ENCODE measurements around the gene TAF4B. TPM values are rescaled to one million over a fixed set of nuclear protein-coding genes. Genes with fewer than 3 reads are reported as not detected.

Gene TAF4B
- total RNA-seq, 4 donors from 2014 or later, result 9.9 to 14.5 (median 11.3) TPM

GRCh38 chr18:26196605-26197004 is 29.6 kb upstream of the TAF4B start:
- TF ChIP-seq, protein P1, sequence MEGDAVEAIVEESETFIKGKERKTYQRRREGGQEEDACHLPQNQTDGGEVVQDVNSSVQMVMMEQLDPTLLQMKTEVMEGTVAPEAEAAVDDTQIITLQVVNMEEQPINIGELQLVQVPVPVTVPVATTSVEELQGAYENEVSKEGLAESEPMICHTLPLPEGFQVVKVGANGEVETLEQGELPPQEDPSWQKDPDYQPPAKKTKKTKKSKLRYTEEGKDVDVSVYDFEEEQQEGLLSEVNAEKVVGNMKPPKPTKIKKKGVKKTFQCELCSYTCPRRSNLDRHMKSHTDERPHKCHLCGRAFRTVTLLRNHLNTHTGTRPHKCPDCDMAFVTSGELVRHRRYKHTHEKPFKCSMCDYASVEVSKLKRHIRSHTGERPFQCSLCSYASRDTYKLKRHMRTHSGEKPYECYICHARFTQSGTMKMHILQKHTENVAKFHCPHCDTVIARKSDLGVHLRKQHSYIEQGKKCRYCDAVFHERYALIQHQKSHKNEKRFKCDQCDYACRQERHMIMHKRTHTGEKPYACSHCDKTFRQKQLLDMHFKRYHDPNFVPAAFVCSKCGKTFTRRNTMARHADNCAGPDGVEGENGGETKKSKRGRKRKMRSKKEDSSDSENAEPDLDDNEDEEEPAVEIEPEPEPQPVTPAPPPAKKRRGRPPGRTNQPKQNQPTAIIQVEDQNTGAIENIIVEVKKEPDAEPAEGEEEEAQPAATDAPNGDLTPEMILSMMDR (IDR thresholded peaks at IDR 0.05; ENCODE audit: low read depth), result no peak

DNA sequence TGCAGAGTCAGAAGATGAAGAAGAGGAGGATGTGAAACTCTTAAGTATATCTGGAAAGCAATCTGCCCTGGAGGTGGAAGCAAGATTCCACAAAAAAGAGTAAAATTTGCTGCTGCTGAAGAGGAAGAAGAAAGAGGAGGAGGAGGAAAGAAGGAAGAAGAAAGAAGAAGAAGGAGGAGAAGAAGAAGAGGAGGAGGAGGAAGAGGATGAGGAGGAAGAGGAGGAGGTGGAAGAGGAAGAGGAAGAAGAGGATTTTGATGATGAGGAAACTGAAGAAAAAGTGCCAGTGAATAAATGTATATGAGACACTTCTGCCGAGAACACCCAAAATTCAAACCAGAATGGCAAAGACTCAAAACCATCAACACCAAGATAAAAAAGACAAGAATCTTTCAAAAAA is 20.9 kb upstream of the TAF4B start:
- TF ChIP-seq, protein P1 (IDR thresholded peaks at IDR 0.05; ENCODE audit: low read depth), result no peak

GRCh38 chr18:26206488-26206887 is 19.8 kb upstream of the TAF4B start:
- TF ChIP-seq, protein P1 (IDR thresholded peaks at IDR 0.05; ENCODE audit: low read depth), result no peak

DNA sequence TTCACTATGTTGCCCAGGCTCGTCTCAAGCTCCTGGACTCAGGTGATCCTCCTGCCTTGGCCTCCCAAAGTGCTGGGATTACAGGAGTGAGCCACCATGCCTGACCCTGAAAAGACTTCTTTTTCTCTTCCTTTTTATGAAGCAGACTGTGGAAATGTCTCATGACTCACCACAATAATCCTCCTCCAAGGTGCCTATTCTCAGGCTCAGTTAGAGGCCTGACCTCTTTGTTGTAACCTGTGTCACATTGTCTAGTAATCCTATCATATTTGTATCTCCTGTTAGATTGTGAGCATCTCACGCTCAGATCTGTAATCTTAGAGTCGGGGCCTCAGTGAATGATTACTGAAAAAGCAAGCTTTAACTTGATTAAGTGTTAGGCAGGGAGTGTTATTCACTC is 18.3 kb upstream of the TAF4B start:
- TF ChIP-seq, protein P1 (IDR thresholded peaks at IDR 0.05; ENCODE audit: low read depth), result no peak

DNA sequence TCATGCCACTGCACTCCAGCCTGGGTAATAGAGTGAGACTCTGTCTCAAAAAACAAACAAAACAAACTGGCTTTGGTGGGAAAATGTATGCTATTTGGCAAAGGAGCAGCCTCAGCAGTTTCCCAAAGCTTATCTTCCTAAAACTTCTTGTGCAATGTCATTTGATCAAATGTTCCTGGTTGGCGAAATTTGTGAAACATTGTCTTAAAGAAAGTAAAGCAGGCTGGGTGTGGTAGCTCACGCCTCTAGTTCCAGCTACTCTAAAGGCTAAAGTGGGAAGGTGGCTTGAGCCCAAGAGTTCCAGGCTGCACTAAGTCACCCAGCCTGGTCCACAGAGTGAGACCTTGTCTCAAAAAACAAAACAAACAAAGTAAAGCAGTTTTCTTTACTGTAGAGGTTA is 17.3 kb upstream of the TAF4B start:
- TF ChIP-seq, protein P1 (IDR thresholded peaks at IDR 0.05; ENCODE audit: low read depth), result no peak

GRCh38 chr18:26210147-26210546 is 16.1 kb upstream of the TAF4B start:
- TF ChIP-seq, protein P1 (IDR thresholded peaks at IDR 0.05; ENCODE audit: low read depth), result no peak

- TF ChIP-seq, protein P1 (IDR thresholded peaks at IDR 0.05; ENCODE audit: low read depth), result no peak
Measured at GRCh38 chr18:26215247-26215970, 10.8 kb upstream of the TAF4B start.
